ELR (cell line): Measurements from ENCODE around the gene EBF4.
"Not testable (repeated sequence)": the region's sequence is repeated elsewhere in the genome, so short reads cannot be mapped to it uniquely, and the experiment has no call there.

ENCODE experiments used
- DNase-seq: peaks from one replicate; pipeline ENCODE4 v3.0.0-alpha.2; 2015; ENCODE audit warnings: low read depth

The EBF4 gene

DNA sequence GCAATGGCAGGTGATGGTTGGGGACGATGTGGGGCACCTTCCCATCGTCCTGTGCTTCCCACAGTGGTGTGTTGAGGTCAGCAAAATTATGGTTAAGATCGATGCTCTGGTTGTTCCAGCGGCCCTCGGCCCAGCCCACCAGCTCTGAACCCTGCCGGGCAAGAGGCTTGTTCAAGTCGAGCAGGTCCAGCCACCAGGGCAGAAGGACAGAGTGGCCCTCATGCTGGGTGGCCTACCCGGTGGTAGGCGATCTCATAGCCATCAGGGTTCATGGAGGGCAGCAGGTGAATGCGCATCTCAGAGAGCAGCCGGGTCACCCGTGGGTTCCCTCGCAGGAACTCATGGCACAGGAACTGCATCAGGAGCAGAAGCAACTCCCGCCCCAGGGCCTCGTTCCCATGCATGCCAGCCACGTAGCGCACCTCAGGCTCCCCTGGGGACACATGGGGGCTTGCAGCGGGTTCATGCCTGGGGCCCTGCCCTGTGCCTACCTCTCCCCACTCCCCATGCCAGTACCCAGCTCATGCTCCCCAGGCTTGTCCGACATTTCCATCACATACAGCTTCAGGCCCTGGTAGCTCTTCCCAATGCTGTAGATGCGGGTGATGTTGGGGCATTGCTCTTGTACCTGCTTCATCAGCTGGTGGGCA is 103.6 kb downstream of the EBF4 start:
- DNase-seq, result no peak

DNA sequence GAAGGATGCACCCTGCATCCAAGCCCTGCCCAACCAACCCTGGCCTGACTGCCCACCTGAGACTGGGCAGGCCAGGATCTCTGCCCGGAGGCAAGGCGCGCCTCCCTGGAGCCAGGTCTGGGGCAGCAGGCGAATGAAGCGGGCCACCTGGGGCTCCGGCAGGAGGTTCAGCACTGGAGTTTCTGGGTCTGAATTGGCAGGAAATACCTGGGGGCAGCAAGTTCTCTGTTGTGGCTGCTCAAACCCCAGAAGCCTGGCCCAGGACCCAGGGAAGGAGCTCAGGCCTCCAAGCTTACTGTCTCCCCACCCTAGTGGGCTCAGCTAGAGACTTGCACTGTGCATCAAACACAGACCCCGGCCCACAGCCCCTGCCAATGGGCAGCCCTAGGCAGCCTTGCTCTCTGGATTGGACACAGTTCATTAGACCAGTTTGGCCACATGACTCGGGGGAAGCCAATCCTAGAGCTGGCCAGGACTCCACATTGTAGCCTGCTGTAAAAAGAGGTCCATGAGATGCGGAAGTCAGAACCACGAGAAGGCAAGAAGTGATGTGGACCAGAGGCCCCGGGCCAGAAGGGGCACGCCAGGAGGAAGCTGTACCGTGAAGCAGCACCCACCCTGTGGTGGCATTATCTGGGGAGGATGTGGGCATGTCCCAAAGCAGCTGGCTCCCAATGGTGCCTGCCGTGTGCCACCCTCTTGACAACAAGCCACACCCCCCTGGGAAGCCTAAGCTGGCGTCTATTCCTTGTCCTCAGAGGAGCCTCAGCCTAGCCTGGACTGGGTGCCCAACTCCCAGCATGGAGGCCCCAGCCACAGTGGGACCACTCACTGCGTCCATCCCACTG is 104.8 kb downstream of the EBF4 start:
- no peak for DNase-seq

- DNase-seq, result no peak
Observed at GRCh38 chr20:2798095-2798805, 105.7 kb downstream of the EBF4 start.

DNA sequence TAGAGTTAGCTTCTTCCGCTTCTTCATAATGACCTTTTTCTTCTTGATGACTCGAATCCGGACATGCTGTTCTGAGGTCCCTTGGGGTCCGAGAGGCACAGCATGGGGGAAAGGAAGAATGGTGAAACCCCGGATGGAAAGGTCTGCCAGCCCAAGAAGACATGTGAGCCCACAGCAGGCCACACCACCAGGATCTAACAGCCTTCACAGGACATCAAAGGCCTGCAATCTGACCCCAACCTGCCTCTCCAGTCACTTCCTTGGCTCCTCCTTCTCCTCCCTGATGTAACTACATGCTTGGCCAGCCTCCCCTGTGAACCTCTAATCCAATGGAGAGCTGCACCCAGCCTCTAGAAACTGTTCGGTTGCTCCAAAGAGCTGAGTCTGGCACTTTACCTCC is 106.2 kb downstream of the EBF4 start:
- DNase-seq, result peak; percentile 31

GRCh38 chr20:2799271-2799670 is 106.7 kb downstream of the EBF4 start:
- DNase-seq, result no peak

- DNase-seq, result no peak
Observed at GRCh38 chr20:2799688-2800520, 107.3 kb downstream of the EBF4 start.

DNA sequence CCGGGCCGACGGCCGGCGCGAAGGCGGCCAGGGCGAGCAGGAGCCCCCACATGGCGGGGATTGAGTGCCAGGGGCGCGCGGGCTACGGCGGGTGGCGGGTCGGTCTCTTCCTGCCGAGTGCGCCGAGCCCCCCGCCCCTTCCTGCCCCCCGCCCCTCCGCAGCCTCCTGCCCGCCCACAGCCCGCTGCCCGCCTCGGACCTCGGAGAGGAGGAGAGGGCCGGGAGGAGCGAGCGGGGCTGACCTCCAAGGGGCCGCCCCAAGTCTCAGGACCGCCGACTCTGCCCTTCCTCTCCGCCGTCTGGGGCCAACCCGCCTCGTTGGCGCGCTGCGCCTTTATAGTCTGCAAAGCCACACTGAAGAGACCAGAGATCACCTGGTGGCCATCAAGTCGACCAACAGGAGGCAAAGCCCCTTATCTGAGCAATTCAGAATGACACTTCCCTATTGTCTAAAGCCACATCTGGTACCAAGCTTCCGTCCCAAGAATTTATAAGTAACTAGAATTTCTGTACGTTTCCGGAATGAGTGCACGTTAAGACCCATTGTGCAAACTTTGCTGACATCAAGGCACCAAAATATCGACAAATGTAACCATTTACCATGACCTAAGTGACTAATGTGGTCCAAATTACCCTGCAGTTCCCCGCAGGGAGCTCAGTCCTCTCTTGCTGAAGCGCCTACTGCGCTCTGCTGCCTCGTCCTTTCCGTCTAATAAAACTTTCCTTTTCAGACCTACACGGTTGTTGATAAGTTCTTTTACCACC is 108.1 kb downstream of the EBF4 start, which contains the start of gene CPXM1:
CPXM1 (minus strand) TSS at position 107 of the 765 bp plus-strand sequence; CDS start at position 52, 55 bp downstream.
- DNase-seq, result no peak

DNA sequence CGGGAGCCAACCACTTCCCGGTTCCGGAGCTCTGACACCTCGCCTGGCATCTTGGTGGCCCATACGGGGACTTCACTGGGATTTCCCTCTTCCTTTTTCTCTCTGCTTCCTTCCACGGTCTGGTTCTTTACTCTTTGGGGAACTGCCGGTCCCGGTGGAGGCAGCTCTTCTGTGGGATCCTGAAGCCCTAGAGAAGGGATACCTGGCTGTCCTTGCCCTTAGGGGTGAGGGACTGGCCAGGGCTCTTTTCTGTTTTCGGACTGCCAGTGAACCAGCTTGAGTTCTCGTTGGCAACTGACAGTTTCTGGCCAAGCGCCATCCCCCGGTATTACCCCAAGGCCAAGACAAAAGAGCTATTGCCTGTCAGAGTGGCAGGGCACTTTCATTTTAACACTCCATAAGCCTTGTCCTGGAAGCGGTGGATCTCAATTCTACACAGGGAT is 108.7 kb downstream of the EBF4 start:
- DNase-seq, result no peak

GRCh38 chr20:2804041-2804828 is 111.7 kb downstream of the EBF4 start:
- no peak for DNase-seq

- DNase-seq, result peak; percentile 32
Observed at GRCh38 chr20:2804852-2805688, 112.5 kb downstream of the EBF4 start.

DNA sequence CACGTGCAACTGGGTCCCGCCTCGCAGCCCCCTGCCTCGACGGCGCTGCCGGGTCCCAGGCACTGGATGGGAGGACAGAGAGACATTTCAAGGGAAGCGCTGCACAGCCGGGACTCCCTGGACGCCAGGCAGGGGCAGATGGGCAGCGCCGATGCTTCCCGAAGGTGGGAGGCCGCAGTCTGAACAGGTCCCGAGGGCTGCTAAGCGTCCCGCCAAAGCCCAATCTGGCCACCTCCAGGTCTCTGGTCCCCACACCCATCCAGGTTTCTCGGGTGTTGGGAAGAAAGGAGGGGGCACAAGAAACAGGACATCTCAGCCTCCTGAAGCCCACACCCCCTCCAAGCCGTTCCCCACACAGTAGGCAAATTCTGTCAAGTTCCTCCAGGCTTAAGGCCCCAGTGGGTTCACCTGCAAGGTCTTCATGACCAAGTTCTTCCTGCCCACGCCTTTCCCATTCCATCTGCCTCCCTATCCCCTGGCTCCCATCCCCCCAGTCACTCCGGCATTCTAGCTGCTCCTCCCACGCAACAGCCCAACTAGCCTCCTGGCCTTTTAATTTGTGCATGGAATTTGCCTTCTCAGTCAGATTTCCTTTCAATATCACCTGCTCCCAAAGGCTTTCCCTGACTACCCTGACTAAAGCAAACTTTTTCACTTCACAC is 113.2 kb downstream of the EBF4 start:
- DNase-seq, result no peak

GRCh38 chr20:2806351-2806701 is 113.7 kb downstream of the EBF4 start:
- DNase-seq, result no peak

GRCh38 chr20:2807019-2807418 is 114.4 kb downstream of the EBF4 start:
- no peak for DNase-seq

- not testable (repeated sequence) for DNase-seq
Observed at GRCh38 chr20:2807929-2808328, 115.3 kb downstream of the EBF4 start.

DNA sequence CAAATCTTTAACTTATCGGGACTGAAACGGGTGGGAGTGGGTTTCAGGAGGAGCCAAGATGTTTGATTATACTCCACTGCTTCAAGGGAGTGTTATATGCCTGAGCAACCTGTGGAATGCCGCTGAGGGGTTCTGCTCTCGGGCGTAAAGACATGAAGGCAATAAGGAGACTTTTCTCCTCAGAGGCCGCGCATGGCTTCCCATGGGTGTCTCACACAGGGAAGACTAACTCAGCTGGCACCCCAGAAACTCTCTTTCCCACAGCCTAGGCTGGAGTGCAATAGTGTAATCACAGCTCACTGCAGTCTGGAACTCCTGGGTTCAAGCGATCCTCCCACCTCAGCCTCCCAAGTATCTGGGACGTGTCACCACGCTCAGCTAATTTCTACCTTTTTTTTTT is 117.1 kb downstream of the EBF4 start:
- no peak for DNase-seq
